Measurements from ENCODE around the gene AGPAT1.

DNA sequence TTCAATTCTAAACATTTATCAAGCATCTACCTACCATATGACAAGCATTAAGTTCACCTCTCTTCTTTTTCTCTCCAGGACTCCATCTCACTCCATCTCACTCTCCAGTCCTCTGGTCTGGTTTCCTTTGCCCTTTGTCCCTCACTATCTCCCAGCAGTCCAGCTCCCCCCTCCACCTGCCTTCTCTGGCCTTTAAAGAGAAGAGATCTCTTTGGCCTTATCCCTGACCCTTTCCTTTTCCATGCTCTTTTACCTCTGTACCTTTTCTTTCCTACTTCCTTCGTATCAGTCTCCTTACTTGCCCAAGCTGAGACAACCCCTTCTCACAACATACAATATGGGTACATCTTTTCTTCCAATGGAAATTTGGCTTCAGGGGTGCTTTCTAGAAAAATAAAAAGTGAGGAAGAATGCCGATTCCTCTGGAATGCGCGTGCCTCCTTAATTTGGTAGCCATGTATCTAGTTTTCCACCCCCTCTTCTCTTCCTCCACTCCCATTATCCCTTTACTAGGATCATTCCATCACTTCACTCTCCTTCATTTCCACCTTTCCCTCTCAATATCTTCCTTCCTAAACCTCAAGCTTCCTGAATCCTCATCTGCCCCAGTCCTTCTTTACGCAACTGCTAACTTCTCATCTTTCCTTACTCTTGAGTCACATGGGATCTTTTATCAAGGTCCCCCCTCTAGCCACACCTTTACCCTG, 745 bp upstream of the AGPAT1 start:
- TF ChIP-seq SPI1 (IDR thresholded peaks at IDR 0.05; ENCODE audit: low read depth, low read length) (no peak), POLR2AphosphoS5 (IDR thresholded peaks at IDR 0.05; ENCODE audit: low read depth, low read length) (no peak), POLR2A (IDR thresholded peaks at IDR 0.05; ENCODE audit: low read depth, low read length) (no peak), POU2F2 (IDR thresholded peaks at IDR 0.05; ENCODE audit: low read depth, low read length) (no peak), TAF1 (IDR thresholded peaks at IDR 0.05; ENCODE audit: low read depth, low read length) (no peak), PAX5 (IDR thresholded peaks at IDR 0.05; ENCODE audit: insufficient read depth, low read length, severe bottlenecking) (no peak)

Measured in GM12891 (cell line).